M059J (cell line): ENCODE data around the gene OR2M7. TPM values are rescaled to one million over a fixed set of nuclear protein-coding genes. Genes with fewer than 3 reads are reported as not detected.
"Not testable (repeated sequence)": the region's sequence is repeated elsewhere in the genome, so short reads cannot be mapped to it uniquely, and the experiment has no call there.

Source experiments
- DNase-seq: peaks from one replicate; pipeline ENCODE4 v3.0.0-alpha.2; 2012; ENCODE audit warnings: low read depth
- total RNA-seq: library from RNA; depleted of rRNA; stranded (reverse); fragments of >200 nt; shearing (Covaris generic); gene quantifications from 2 replicates; pipeline ENCODE4 v1.2.3, GENCODE V29; 2014; rRNA removed

Gene OR2M7, protein sequence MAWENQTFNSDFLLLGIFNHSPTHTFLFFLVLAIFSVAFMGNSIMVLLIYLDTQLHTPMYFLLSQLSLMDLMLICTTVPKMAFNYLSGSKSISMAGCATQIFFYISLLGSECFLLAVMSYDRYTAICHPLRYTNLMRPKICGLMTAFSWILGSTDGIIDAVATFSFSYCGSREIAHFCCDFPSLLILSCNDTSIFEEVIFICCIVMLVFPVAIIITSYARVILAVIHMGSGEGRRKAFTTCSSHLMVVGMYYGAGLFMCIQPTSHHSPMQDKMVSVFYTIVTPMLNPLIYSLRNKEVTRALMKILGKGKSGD
- not detected in 2 replicates for total RNA-seq

DNA sequence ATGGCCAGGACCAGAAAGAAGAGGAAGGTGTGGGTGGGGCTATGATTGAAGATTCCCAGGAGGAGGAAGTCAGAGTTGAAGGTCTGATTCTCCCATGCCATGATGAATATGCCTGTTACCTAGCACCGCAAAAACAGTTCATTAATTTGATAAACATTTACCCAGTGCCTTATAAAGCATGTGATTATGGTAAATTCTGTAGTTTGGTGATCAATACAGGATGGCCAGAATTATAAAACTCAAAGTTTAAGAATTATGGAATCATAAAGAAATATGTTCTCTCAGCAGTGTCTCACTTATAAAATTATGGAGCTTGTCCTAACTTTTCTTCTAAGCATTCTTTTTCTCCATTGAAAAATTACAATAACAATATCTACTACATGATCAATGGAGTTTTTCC, at the start of gene OR2M7:
OR2M7 (minus strand) TSS at position 101 of the 400 bp plus-strand sequence; CDS start at position 101, 0 bp downstream.
- no peak for DNase-seq

DNA sequence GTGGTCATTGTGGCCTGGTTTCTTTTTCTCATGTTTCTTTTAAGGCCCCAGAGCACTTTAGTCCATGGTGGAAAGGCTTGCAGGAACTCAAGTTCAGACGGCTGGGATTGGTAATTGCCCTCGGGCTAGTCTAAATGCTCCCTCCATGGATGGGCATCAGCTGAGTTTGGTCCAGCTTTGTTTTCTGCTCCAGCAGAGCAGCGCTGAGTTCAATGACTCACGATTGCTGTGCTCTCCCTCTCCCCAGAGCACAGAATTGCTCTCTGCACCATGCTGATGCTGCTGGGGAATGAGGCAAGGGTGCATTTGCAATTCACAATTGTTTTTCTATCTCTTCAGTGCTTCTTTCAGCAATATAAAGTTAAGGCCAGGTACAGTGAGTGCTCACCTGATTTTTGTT, 49.4 kb upstream of the OR2M7 start:
- no peak for DNase-seq

DNA sequence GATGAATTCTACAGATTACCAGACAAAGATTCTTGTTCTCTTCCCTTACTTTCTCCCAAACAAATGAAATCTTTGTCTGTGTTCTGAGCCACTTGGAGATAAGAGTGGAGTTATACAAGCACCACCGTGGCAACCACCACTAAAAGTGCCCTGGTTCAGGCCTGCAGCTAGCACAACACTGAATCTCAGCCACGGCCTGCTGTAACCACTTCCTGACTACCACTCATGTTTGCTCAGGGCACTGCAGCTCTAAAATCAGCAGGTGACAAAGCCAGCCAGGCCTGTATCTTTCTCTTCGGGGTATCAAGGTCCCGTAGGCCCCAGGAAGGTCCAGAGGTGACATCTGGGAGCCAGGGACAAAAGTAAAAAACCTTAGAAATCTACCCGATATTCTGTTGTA, 48.0 kb upstream of the OR2M7 start:
- DNase-seq, result no peak

DNA sequence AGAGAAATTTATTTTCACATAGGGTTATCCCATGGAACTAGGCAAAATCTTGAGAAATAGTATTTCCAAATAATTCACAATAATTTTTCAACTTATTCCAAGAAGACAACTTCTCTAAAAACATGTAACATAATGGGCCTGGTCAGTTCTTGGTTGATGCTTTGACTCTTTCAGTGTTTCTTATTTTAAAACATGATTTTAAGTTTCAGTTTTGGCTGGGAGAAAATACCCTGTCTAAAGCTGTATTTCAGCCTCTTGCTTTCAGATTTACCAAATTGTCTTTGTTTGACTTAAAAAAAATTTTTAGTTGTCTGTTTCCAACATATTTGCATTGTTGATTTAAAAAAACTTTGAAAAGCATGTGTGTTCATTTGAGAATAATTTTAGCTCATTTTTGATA, 42.2 kb upstream of the OR2M7 start:
- no peak for DNase-seq

DNA sequence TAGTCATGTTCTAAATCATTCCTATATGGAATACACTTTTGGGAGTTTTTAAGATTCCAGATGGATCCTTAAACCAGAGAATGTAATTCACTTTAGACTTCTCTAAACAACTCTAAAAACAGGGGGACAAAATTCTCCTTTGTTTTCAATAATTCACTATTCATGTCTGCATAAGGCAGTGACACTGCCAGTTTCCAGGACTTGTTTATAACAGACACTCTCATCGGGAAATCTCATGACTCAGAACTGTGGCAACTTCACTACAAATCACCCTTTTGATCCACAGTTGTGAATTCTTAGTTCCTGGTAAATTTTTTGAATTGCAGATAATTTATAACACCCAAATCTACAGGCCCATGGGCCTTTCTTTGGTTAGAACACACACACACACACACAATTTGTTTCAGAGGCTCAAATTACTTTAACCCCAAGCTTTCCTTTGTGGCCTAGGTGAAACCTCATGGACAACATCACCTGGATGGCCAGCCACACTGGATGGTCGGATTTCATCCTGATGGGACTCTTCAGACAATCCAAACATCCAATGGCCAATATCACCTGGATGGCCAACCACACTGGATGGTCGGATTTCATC, 36.9 kb upstream of the OR2M7 start, which contains the start of gene OR2T4:
OR2T4 (plus strand) TSS at position 545 of the 595 bp plus-strand sequence; CDS start at position 545, 0 bp downstream.
- no peak for DNase-seq

DNA sequence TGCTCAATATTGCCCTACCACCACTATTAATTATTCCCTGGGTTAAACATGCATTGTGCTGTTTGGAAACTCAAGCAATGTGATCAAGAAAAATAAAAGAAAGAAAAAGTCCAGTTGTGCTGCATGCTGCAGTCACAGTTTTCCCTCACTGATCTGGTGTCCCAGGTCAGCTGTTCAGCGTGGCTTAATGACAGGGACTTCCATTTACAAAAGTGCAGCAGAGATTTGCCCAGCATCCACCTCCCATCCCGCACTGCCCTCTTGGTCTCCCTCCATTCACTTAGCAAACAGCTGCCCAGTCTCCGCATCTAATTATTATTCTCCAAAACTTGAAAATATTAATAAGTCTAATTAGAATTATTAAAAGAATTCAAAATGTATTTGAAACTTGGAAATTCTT, 35.0 kb upstream of the OR2M7 start:
- no peak for DNase-seq

DNA sequence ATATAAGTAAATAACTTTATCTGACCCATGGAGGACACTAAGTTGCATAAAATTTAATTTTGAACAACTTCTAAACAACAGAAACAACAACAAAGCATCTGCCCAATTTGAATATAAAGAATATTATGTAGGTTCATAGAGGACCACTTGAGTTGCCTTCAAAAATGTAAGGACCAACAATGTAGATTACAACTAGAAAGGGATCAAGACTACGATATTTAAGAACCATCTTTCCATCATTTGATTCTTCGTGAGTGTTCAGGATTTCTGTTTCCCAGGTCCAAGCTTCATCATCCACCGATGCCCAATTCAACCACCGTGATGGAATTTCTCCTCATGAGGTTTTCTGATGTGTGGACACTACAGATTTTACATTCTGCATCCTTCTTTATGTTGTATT, 24.1 kb upstream of the OR2M7 start, which contains the start of gene OR14C36:
OR14C36 (plus strand) TSS at position 301 of the 400 bp plus-strand sequence; CDS start at position 301, 0 bp downstream.
- no peak for DNase-seq

DNA sequence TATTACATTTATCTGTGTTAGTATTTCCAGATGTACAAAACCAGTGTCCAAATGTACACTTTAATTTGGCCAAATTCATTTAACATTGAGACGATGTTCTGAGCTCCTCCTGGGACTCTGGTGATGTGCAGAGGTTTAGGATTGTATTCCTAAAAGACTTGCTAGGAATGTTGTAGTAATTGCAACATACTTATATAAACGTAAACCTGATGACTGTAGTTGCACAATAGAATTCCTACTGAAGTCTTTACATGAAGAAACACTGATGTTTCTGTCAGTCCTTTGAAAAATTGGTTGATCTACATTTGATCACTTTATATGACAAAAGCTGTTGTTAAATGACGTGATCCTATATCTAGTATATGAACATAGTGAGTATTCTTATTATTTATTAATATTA, 19.1 kb upstream of the OR2M7 start:
- DNase-seq, result no peak

DNA sequence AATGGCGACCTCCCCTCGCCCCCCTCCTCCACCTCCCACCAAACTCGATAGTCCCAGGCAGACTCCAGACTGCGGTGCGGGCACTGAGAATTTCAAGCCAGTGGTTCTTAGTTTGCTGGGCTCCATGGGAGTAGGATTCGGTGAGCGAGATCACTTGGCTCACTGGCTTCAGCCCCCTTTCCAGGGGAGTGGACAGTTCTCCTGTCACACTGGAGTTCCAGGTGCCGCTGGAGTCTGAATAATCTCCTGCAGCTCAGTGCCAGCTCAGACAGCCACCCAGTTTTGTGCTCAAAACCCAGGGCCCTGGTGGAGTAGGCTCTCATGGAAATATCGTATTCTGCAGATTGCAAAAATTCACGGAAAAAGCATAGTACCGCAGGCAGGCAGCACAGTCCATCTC, 7.6 kb downstream of the OR2M7 start:
- no peak for DNase-seq

DNA sequence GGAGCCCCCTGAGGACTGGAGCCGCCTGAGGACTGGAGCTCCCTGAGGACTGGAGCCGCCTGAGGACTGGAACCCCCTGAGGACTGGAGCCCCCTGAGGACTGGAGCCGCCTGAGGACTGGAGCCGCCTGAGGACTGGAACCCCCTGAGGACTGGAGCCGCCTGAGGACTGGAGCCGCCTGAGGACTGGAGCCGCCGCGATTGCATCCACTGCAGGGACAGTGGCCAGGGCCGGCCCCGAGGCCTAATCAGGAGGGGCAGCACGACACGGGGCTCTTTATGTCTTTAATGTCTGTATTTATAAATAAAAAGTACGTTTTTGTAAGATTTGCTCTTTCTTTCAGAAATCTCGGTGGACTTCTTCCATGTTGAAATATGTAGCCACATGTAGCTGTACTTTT, 17.6 kb downstream of the OR2M7 start:
- DNase-seq, result not testable (repeated sequence)

DNA sequence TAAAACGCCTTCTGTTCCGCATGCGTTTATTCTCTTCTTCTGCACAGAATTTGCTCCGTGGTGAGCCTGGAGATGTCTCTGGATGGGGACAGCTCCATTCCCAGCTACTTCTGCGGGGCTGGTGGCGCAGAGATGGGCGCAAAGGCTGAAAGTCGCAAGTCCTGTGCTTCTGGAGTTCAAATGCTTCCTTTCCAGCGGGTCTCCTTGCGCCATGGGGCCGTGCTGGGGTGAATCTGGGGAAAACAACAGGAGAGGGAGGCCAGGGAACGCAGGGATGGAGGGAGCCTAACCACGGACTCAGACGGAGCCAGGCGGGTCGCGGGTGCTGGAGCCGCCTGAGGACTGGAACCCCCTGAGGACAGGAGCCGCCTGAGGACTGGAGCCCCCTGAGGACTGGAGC, 18.3 kb downstream of the OR2M7 start:
- DNase-seq, result no peak

DNA sequence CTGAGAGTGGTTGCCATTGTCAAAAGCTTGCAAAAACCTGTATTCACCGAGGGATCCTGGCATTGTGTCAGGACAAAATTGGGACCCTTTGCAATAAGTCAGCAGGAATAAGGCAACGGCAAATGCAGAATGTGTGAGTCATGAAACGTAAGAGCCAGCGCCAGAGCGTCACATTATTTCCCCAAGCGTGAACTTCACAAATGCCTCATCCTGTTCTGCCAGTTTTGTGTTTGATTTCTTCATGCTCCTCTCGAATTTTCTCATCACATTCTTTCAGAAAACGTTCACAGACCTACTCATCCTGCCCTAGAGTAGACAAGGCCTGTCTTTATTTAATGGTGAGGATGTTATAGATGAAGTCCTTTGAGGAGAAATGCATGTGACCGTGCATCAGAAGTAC, 18.7 kb downstream of the OR2M7 start:
- DNase-seq, result not testable (repeated sequence)

DNA sequence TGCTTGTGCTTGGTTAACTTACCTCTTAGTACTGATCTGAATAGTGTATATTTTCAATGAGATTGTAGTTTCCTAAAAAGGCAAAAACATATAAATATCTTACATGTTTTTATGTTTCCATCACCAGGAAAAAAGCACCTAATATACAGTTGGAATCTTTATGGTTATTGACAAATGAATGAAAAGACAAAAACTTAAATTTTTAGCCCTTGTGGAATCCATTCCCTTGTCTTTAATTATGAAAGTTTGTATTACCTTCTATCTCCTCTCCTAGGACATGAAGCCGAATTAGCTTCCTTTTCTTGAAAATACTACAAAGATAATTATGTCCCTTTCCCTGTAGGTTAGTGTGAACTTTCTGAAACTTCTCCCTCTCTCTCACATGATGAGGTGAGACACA, 21.0 kb downstream of the OR2M7 start, which contains the start of gene OR2T12:
OR2T12 (minus strand) TSS at position 101 of the 400 bp plus-strand sequence. CDS start 7,846 bp downstream, outside the sequence.
- no peak for DNase-seq

DNA sequence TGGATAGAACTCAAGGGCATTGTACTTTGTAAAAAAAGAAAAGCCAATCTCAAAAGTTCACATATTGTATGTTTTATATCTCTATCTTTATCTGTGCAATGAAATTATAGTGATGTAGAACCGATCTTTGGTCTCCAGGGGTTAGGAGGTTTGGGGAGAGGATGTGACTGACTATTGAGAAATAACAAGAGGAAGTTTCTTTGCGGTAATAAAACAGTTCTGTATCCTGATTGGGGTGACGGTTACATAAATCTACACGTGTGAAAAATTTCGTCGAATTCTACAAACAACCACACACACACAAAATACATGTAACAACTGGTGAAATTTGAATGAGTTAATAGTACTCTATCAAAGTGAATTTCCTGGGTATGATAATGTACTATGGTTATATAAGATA, 36.0 kb downstream of the OR2M7 start:
- no peak for DNase-seq

DNA sequence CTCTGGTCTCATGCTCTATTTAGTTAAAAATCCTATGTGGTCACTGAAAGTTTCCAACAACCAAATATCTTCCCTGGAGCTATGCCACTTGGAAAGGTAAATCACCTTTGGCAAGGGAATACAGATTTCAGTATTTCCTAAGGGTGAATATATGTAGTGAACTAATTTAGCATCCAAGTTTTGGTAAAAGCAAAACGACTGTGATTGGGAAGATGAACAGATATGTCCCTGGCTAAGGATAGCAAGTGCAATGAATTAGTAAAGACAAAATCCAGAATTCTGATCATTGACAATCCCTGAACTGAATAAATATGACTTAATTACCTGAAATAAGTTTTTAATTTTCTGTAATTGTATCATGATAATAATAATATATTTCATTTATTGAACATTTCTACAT, 46.5 kb downstream of the OR2M7 start, which contains the start of gene OR2T33:
OR2T33 (minus strand) TSS at position 101 of the 400 bp plus-strand sequence. CDS start 4,162 bp downstream, outside the sequence.
- no peak for DNase-seq

Other genes with a start within 250 kb of the OR2M7 start
- gene OR2L13, start 229.4 kb downstream of the OR2M7 start, total RNA-seq, result not detected in 2 replicates
- not detected in 2 replicates for gene OR2M5, start 179.4 kb downstream of the OR2M7 start, total RNA-seq
- not detected in 2 replicates for gene OR2M2, start 149.7 kb downstream of the OR2M7 start, total RNA-seq
- not detected in 2 replicates for gene OR2M3, start 127.3 kb downstream of the OR2M7 start, total RNA-seq
- gene OR2M4, start 93.2 kb downstream of the OR2M7 start, total RNA-seq, result not detected in 2 replicates
- not detected in 2 replicates for gene OR2T33, start 46.6 kb downstream of the OR2M7 start, total RNA-seq
- gene OR2T12, start 21.1 kb downstream of the OR2M7 start, total RNA-seq, result not detected in 2 replicates
- not detected in 2 replicates for gene OR14C36, start 24.2 kb upstream of the OR2M7 start, total RNA-seq
- gene OR2T4, start 37.1 kb upstream of the OR2M7 start, total RNA-seq, result not detected in 2 replicates
- not detected in 2 replicates for gene OR2T6, start 51.2 kb upstream of the OR2M7 start, total RNA-seq
- not detected in 2 replicates for gene OR2T1, start 78.5 kb upstream of the OR2M7 start, total RNA-seq
- gene OR2T2, start 121.1 kb upstream of the OR2M7 start, total RNA-seq, result not detected in 2 replicates
- gene OR2T3, start 148.8 kb upstream of the OR2M7 start, total RNA-seq, result not detected in 2 replicates
- gene OR2T5, start 164.0 kb upstream of the OR2M7 start, total RNA-seq, result not detected in 2 replicates
- not detected in 2 replicates for gene OR2G6, start 183.5 kb upstream of the OR2M7 start, total RNA-seq
- not detected in 2 replicates for gene OR2T29, start 238.2 kb upstream of the OR2M7 start, total RNA-seq